Left hindlimb (tissue), 1 donor: ENCODE measurements around the gene HS3ST4.
"Not testable (repeated sequence)": the region's sequence is repeated elsewhere in the genome, so short reads cannot be mapped to it uniquely, and the experiment has no call there.

ENCODE experiments used
- DNase-seq: peaks from one replicate; pipeline ENCODE4 v3.0.0-alpha.2; 2018

HS3ST4 gene

DNA sequence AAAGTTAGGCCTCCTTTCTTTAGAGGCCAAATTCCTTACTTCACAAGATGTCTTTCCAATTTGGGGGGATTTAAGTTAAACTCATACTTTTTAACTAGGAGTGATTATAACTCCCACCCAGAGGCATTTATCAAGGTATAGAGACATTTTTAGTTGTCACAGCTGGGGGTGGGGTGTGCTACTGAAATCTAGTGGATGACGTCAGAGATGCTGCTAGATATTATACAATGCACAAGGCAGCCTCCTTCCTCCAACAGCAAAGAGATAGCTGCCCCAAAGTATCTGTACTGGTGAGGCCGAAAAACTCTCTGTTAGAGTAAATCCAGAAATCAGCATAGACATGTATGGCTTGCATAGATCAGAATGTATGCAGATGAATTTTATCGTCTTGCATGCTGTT lies 324.0 kb downstream of the HS3ST4 start:
- no peak for DNase-seq

DNA sequence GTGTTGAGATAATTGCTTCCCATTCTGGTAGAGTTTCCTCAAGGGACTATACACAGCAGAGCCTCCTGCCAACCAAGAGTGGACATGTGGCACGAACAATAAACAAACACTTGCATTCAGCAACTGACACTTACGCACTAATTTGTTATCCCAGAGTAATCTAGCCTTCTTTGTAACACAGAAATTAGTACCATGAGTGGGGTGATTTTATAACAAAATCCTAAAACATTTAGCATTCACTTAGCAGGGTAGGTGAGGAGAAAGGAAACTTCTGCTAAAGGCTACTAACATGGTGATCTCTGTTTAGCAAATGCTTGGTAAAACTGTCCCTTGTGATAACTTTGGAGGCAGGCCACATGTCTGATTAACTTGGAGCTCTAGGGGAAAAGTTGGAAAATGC lies 325.2 kb downstream of the HS3ST4 start:
- no peak for DNase-seq

DNA sequence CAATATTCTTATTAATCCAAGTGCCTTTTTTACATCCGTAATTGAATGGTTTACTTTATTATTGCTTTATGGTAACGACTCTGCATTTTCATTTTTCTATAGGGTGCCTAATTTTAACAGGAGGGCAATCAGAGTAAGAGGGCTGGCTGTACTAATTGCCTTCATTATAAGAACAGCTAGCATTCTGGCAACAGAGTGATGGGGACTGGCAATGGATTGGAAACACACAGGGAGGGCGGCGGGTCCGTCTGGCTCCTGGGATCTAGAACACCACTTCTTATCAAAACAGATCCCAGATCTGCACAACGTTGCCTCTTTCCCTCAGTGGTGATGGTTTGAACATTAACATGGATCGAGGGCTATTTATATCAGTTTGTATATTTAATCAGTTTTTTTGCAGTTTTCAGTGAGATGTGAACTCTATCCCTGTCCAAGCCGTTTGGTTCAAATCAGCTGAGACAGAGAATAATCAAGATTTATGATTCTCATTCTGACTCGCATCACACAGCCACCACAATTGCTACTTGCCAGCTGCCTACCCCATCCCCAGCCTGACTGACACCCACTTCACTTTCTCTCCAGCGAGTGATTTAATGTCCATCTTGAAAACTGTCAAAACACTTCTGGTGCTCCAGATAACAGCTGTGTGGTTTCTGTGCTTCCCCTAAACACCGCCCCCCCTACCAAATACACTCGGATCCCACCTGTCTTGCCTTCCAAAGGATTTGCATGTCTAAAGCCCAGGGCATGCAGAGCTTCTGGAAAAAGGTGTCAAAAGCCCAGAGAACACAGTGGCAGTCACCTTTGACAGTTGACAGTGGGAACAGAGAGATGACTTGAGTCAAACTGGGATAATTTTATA lies 327.9 kb downstream of the HS3ST4 start:
- no peak for DNase-seq

DNA sequence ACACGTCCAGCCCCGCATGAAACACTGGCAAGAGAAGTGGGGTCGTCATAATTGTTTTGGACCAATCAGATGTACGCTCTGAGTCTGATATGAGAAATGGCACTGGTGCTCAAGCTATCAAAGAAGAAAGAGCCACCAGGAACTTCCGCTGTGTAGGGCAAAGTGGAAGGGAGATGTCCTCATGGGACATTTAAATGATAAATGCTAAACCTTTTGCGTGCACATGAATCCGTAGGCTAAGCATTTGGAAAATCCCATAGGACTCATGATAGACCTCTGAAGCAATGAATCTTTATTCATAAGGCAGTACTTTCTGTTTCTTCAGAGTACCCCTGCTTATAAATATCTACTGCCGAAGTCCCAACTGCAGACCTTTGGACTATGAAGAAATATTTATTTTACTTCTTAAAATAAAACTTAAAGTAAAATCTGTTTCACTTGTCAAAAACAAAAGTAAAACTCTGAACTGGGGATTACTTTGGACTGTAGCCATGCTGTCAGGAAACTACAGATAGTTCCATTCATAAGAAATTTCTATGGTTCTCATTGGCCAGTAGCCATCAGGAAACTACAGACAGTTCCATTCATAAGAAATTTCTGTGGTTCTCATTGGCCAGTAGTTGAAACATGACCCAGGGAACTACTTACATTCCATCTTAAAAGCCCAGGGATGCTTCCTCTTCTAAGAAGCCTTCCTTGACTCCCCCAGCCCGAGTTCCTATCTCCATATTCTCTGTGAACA lies 335.1 kb downstream of the HS3ST4 start:
- no peak for DNase-seq

DNA sequence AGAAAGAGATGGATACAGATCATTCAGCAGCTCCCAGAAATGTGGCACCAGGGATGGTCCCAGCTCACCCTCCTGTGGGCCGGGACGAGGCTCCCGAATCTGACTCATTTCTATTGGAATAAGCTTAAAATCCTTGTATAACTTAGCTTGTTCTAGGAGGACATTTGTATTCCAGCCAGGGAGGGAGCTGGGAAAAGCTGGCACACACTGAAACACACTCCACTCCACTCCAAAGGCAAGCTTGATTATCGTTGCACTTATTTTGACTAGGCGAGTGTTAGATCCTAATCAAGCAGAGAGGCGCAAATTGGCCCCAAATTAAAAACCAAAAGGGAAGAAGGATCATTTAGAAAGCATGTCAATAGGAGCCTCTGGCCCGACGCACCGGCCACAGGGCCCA lies 339.5 kb downstream of the HS3ST4 start:
- no peak for DNase-seq

DNA sequence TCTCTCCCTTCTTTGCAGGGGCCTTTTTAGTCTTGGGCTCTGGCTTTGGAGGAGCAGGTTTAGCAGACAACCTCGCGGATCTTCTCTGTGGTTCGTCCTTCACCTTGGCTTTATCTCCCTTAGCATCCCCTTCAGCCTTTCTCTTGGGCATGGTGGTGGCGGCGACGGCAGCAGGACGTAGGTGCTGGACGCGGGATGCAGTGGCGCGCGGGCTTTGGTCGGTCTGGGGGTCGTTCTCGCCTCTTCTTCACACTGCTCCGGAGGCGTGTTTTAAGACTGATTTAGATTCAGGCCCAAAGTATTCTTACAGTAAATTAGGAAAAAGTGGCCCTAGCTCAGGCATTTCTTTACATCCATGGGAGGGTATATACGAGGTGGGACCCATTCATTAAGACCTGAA lies 340.9 kb downstream of the HS3ST4 start:
- DNase-seq: not testable (repeated sequence)

DNA sequence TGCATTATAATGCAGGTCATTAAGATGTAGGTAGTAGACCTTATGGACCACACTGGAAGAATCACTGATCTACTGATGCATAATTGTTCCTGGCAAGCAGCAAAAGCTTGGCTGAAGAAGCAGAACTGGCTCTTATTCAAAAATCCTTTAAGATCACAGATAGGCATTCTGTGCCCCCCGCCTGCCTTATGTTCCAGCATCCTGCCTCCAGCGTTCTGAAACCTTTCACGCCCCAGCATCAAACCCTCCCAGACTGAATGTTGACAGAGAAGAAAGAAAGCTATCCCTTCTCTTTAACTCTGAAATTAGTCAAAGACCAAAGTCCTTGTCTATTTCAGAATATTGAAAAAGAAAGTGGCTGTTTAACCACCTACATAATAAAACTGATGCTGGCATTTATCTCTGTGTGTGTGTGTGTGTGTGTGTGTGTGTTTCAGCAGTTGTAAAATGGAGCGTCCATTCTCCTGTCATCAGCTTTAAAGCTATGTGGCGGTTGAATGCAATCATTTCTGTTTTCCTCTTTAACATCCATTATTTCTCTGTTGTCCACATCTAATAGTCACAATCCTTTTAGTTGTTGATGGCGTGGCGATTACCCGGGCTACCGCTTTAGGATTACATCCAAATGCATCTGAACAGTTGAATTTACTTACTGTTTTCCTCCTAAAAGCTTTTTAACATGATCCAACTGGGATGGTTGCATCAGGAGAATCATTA lies 350.4 kb downstream of the HS3ST4 start:
- DNase-seq: no peak

DNA sequence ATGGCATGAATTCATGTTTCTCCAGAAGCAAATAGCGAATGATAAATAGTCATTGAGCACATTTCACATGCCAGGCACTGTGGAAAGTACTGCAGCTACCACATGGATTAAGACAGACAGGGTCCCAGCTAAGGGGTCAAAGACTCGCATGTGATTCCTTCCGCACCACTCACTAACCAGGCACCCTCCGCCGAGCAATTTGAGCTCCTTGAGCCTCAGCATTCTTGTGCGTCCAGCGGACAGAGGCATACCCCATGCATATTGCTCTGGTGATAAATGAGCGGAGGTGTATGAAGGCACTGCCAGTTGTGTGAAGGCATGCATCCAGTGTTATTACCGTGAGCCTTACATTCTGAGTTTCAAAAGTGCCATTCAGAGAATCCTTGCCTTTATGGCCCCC lies 358.7 kb downstream of the HS3ST4 start:
- DNase-seq: no peak

DNA sequence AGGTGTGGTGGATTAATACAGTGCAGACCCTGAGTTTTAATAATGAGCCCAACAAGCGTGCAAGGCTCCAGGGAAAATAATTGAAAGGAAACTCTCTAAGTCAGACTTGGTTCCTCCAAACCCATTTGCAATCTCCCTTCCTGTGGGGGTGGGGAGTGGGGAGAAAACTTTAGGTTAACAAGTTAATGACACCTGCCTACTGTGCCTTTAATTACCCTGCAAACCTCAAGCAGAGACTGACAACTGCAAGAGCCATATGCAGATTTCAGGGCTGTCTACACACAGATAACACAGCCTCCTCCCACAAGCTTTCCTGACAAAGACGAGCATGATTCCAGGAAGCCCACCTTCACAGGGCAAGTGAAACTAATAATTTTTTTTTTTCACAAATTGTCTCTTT lies 359.3 kb downstream of the HS3ST4 start:
- no peak for DNase-seq

DNA sequence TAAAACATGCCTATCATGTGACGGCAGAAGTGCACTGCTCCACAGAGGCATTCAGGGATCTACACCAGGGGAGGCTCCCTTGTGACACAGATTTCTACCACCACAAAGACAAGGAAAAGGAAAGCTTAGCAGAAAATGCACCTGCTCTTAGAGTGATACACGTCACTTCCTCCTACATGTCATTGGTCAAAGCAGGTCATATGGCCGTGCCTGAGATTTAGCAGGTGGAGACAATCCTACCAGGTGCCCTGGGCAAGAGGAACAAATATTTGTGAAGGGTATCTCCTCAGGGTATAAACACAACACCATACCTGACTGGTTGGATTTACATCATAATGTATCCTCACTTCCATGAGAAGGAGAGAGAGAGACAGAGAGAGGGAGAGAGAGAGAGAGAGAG lies 362.1 kb downstream of the HS3ST4 start:
- no peak for DNase-seq

DNA sequence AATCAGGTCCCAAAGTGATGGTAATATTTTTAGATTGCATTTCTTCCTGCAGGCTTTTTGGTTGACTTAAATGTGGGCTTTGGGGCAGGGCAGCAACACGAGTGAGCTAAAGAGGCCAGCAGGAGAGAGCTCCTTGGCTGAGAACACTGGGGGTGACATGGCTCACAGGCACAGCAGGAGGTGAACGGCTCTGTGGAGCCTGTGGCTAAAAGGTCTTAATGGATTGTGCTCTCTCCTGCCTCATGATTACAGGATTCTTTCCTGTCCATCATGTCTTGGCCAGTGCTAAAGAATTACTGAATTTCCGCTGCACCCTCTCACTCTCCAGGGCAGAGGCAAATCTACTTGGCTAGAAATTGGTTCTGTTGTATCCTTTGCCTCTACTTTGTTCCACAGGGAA lies 366.6 kb downstream of the HS3ST4 start:
- no peak for DNase-seq

DNA sequence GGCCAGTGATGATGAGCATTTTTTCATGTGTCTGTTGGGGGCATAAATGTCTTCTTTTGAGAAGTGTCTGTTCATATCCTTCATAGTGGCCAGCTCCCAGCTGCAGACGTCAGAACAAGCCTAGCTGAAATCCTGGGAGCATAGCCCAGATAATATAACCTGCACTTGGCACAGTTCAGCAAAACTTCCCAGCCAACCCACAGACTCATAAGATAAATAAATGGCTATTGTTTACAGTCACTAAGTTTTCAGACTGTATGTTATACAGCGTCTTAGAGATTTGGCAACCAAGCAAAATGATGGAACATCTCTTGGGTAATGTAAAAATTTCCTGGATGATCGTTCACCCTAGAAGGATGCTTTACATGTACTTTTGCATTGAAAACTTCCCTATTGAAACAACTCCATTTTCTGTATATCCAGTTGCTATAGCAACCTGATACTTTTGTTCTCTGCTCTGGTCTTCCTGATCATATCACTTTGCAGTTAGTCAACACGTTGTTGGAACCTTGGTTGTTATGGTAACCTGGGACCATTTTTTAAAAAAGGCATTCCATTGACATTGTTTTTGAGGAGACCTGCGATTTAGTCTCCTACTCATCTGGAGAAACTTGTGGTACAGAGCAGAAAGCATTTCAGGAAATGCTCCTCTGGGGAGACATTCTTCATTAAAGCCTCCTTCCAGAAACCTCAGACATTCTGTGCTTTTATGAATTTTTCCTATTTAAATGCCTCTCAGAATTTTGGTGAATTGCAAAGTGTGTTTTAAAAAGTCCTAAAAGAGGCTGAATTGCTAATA lies 378.7 kb downstream of the HS3ST4 start:
- peak; percentile 69 for DNase-seq

DNA sequence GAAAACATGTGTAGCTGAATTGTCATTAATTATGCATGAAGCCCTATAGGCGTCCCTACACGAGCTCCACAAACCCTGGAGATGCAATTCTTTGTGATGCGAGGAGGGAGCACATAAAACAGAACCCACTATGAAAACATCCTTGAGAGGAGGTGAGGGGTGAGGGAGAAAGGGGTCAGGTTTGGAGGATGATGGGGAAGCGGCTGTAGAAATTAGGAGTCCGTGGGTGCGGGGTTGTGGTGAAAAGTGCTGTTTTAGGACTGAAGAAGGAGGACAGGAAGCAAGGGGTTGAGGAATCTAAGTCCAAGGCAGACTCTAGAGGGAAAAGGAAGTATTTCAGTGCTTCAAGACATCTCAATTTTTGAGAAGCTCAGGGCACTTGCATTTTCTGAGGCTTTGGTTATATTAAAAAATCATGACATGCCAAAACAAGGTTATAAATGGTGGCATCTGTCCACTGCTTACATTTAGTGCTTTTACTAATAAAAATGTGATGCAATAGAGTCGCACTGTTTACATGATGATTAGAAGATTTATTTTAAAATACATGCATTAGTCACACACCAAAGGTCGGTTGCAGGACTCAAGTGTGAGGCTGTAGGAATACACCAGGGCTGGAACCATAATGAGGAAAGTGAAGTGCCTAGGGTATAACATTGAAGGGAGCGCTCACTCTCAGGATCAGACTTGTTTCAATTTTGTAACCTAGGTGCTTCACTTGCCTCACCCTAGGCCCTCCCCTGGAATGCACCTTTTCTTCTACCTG lies 379.5 kb downstream of the HS3ST4 start:
- DNase-seq: peak; percentile 47

DNA sequence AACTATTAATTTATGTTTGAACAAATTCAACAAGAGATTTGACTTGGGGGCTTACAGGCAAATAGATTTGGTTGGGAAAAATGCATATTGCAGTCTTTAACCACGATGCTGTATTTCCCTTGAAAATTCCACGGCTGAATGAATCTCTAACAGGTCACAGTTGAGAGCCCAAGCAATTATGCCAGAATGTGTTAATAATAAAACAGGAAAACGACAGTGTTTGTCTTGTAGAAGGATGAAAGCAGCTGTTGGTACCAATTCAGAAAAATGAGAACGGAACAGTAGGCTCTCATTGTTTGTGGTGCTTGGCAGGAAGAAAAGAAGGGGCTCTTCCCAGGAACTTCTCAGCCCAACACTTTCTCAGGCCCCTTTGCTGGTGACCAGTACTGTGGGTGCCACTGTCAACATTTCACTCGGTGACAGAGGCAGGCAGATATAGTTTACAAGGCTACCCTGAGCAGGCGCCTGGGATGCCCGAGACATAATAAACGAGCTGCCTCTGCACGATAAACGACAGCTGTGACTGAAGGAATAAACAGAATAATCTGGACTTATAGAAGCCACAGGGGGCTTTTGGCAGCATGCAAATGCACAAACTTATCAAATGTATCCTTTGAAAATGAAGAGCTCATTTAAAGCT lies 387.1 kb downstream of the HS3ST4 start:
- DNase-seq: no peak

DNA sequence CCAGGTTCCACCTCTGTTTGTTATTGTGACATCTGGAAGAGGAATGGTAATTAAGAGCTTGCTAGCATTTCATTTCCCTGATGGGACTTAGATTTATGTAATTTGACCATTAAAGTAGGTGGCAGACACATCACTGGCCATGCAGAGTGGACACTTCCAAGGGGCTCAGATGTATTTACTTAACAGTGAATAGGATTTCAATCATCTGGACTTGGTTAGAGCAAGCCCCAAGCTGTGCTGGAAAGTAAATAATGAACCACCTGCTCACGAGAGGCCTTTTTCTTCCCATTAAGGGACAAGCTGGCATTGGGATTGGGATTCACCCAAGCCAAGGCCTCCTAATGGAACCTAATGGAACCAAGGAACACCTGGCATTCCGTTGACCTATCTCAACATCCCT lies 395.3 kb downstream of the HS3ST4 start:
- no peak for DNase-seq

DNA sequence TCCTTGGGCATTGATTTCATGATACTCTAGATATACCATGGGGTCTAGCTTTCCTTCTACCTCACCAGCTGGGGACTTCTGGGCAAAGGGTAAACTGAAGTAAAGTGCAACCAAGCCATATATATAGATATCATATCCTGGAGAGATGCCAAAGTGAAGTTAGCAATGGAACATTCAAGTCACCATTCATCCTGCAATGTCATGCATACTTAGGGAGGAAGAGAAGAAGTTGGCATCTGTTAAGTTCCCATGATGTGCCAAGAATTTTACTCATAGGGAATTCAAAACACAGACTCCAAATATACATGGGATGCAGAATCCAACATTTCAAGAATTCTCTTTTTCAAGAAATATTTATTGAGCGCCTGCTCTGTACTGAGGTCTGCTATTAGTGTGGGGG lies 399.8 kb downstream of the HS3ST4 start:
- no peak for DNase-seq

DNA sequence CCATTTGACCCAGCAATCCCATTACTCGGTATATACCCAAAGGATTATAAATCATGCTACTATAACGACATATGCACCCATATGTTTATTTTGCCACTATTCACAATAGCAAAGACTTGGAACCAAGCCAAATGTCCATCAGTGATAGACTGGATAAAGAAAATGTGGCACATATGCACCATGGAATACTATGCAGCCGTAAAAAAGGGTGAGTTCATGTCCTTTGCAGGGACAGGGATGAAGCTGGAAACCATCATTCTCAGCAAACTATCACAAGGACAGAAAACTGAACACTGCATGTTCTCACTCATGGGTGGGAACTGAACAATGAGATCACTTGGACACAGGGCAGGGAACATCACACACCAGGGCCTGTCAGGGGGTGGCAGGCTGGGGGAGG lies 406.4 kb downstream of the HS3ST4 start:
- not testable (repeated sequence) for DNase-seq

DNA sequence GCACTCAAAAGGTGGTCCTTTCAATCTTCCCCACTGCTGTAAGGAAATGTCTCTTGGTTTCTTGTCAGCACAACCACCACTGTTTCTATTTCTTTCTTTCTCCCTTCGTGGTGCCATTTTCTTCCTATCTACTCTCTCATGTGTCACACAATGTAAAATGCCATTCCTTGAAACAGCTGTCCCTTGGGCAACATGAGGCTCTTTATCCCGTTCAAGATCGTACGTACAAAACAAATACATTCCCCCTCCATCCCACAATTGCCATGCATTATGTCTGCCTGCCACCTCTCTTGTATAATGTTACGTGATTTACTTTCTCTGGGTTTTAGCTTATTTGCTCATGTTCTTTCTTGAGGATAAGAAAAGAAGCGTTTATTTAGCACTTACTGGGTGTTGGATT lies 410.6 kb downstream of the HS3ST4 start:
- DNase-seq: no peak

DNA sequence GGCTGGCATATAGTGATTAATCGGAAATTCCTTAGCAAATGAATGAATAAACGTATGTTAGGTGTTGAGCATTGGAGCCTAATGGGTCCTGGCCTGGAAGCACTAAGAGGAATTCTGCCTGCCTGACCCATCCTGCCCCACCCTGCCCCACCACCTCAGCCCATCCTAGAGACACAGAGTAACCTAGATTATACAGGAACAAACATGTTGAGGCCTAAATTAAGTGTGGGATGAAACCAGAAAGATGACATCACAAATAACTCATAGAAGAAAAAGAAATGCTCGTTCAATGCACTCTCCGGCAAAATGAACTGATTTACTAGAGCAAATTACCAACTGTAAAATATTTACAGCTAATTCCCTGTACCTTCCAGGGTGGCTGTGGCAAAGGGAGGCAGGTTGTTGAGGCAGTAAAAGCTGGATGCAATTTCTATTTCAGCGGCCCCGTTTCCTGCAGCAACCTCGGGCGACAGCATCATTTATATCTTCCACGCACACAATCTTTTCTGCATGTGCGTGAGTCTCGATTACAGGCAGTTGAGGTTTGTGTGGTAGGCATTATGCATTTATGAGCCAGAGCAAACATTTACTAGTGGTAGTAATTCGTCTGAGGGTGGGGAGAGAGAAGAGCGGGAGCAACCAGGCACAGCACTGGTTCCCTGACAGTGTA lies 417.2 kb downstream of the HS3ST4 start:
- DNase-seq: no peak

DNA sequence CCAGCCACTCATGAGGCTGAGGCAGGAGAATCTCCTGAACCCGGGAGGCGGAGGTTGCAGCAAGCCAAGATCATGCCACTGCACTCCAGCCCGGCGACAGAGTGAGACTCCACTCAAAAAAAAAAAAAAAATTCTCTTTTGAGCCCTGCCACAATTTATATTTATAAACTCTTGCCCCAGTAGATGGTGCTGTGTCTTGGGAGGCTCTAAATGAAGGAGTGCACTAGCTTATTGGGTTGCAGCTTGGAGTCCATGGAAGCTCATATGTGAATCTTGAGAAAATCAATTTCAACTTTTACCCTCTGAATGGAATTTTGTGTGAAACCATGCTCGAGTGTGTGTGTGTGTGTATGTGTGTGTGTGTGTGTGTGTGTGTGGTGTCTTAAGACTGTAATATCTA lies 420.1 kb downstream of the HS3ST4 start:
- DNase-seq: no peak

DNA sequence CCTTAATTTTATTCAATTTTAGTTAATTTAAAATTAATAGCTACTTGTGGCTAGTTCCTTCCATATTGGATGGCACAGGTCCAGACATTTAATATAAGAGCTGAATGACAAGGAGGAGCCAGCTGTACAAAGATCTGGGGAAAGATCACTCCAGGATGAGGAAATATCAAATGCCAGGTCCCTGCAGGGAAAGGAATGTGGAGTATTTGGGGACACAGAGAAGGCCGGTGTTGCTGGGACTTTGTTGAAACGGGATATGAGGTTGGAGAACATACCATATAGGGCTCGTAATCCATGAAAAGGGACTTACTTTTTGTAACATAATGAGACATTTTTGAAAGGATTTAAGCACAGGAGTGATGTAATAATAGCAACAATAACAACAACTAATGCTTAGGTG lies 426.8 kb downstream of the HS3ST4 start:
- DNase-seq: no peak
